WTC11 (cell line): ENCODE data around the gene EPSTI1. TPM values are rescaled to one million over a fixed set of nuclear protein-coding genes. Genes with fewer than 3 reads are reported as not detected.

Source experiments
- ATAC-seq: fragments of 200-7000 bp; cut with Tn5 transposase; 2 replicates; pipeline ENCODE4 v1.10.0; 2021; ENCODE audit warnings: mild to moderate bottlenecking, moderate library complexity
- CTCF ChIA-PET: fragments of 300-600 bp; sonication (Branson Sonifier 250); formaldehyde crosslinking; loops from one replicate; lab custom pipeline; 2021; ENCODE audit warnings: antibody characterized with exemption; lab: Charles Lee
- POLR2A ChIA-PET: fragments of 350-600 bp; sonication (Branson Sonifier 250); formaldehyde crosslinking; loops from one replicate; lab custom pipeline; 2021; ENCODE audit warnings: antibody characterized with exemption; lab: Charles Lee
- DNase-seq: peaks from one replicate; pipeline ENCODE4 v3.0.0; 2021; ENCODE audit warnings: low spot score
- H3K27ac Mint-ChIP-seq: 2 replicates; pipeline ENCODE4 v1.8.0; 2021; ENCODE audit warnings: mixed read lengths
- H3K27me3 Mint-ChIP-seq: 2 replicates; pipeline ENCODE4 v1.8.0; 2021; ENCODE audit warnings: low read depth, mild to moderate bottlenecking, moderate library complexity, mixed read lengths
- H3K36me3 Mint-ChIP-seq: 2 replicates; pipeline ENCODE4 v1.8.0; 2021; ENCODE audit warnings: mixed read lengths
- H3K4me1 Mint-ChIP-seq: 2 replicates; pipeline ENCODE4 v1.8.0; 2022; ENCODE audit warnings: mixed read lengths
- H3K4me3 Mint-ChIP-seq: 2 replicates; pipeline ENCODE4 v1.8.0; 2021; ENCODE audit warnings: mild to moderate bottlenecking, moderate library complexity, mixed read lengths
- H3K9me3 Mint-ChIP-seq: 2 replicates; pipeline ENCODE4 v1.8.0; 2021; ENCODE audit warnings: mixed read lengths
- ATF1 ChIP-seq: sonication (generic); formaldehyde crosslinking; IDR thresholded peaks from 2 replicates; pipeline ENCODE4 v1.8.1; 2023; ENCODE audit warnings: mild to moderate bottlenecking, moderate library complexity, missing genetic modification reagents
- CREM ChIP-seq: sonication (generic); formaldehyde crosslinking; IDR thresholded peaks from 2 replicates; pipeline ENCODE4 v1.8.1; 2022; ENCODE audit warnings: mild to moderate bottlenecking, missing genetic modification reagents, moderate library complexity
- E2F5 ChIP-seq: sonication (generic); formaldehyde crosslinking; IDR thresholded peaks from 2 replicates; pipeline ENCODE4 v1.8.1; 2022; ENCODE audit warnings: mild to moderate bottlenecking, moderate library complexity, missing genetic modification reagents
- FOXP1 ChIP-seq: sonication (generic); formaldehyde crosslinking; IDR thresholded peaks from 2 replicates; pipeline ENCODE4 v1.8.0; 2022; ENCODE audit warnings: missing genetic modification reagents, mild to moderate bottlenecking, moderate library complexity, borderline replicate concordance
- FOXP4 ChIP-seq: sonication (generic); formaldehyde crosslinking; IDR thresholded peaks from 2 replicates; pipeline ENCODE4 v1.8.0; 2022; ENCODE audit warnings: mild to moderate bottlenecking, missing genetic modification reagents
- GTF2I ChIP-seq: fragments of 250-450 bp; sonication (Bioruptor Pico); conservative IDR thresholded peaks from 2 replicates; pipeline ENCODE4 v1.4.0; 2021; ENCODE audit warnings: mild to moderate bottlenecking
- HMGXB4 ChIP-seq: sonication (generic); formaldehyde crosslinking; IDR thresholded peaks from 2 replicates; pipeline ENCODE4 v1.8.1; 2023; ENCODE audit warnings: mild to moderate bottlenecking, moderate library complexity, missing genetic modification reagents
- MAX ChIP-seq: sonication (generic); formaldehyde crosslinking; IDR thresholded peaks from 2 replicates; pipeline ENCODE4 v1.8.0; 2022; ENCODE audit warnings: mild to moderate bottlenecking, missing genetic modification reagents
- NFE2L1 ChIP-seq: sonication (generic); formaldehyde crosslinking; IDR thresholded peaks from 2 replicates; pipeline ENCODE4 v1.8.1; 2023; ENCODE audit warnings: missing genetic modification reagents
- PREB ChIP-seq: sonication (generic); formaldehyde crosslinking; IDR thresholded peaks from 2 replicates; pipeline ENCODE4 v1.8.1; 2022; ENCODE audit warnings: mild to moderate bottlenecking, missing genetic modification reagents, moderate library complexity, borderline replicate concordance
- SP1 ChIP-seq: sonication (generic); formaldehyde crosslinking; conservative IDR thresholded peaks from 2 replicates; pipeline ENCODE4 v1.8.1; 2022; ENCODE audit warnings: missing genetic modification reagents
- TCF7 ChIP-seq: sonication (generic); formaldehyde crosslinking; IDR thresholded peaks from 2 replicates; pipeline ENCODE4 v1.8.0; 2022; ENCODE audit warnings: mild to moderate bottlenecking, low read depth, missing genetic modification reagents, moderate library complexity
- ZBTB43 ChIP-seq: sonication (generic); formaldehyde crosslinking; IDR thresholded peaks from 2 replicates; pipeline ENCODE4 v1.8.1; 2023; ENCODE audit warnings: mild to moderate bottlenecking, missing genetic modification reagents
- ZNF121 ChIP-seq: sonication (generic); formaldehyde crosslinking; IDR thresholded peaks from 2 replicates; pipeline ENCODE4 v1.8.0; 2023; ENCODE audit warnings: missing genetic modification reagents
- ZNF138 ChIP-seq: sonication (generic); formaldehyde crosslinking; conservative IDR thresholded peaks from 2 replicates; pipeline ENCODE4 v1.8.1; 2022; ENCODE audit warnings: mild to moderate bottlenecking, moderate library complexity, missing genetic modification reagents
- ZNF281 ChIP-seq: sonication (generic); formaldehyde crosslinking; IDR thresholded peaks from 2 replicates; pipeline ENCODE4 v1.8.0; 2023; ENCODE audit warnings: mild to moderate bottlenecking, missing genetic modification reagents
- ZNF416 ChIP-seq: fragments of 250-450 bp; sonication (Bioruptor Pico); IDR thresholded peaks from 2 replicates; pipeline ENCODE4 v1.9.0; 2021; ENCODE audit warnings: mild to moderate bottlenecking, inconsistent platforms
- total RNA-seq: library from RNA; stranded (reverse); gene quantifications from 3 replicates; pipeline ENCODE4 v1.2.3, GENCODE V29; 2021

EPSTI1 gene
- total RNA-seq, 1 experiment from 2014 or later: 2.1 TPM

GRCh38 chr13:43021926-43022670 is 30.1 kb upstream of the EPSTI1 start:
- H3K27me3 Mint-ChIP-seq: peaks cover 4% of the 10 kb centered on the region
- TF ChIP-seq TCF7 (CRISPR knock-in tag): no peak
- TF ChIP-seq ZBTB43 (CRISPR knock-in tag): no peak
- no peak for TF ChIP-seq MAX (CRISPR knock-in tag)
- no peak for TF ChIP-seq PREB
- no peak for TF ChIP-seq CREM (CRISPR knock-in tag)
- no peak for TF ChIP-seq ZNF138 (CRISPR knock-in tag)
- no peak for TF ChIP-seq ZNF416 (CRISPR knock-in tag)
- no peak for TF ChIP-seq NFE2L1 (CRISPR knock-in tag)
- no peak for TF ChIP-seq ATF1 (CRISPR knock-in tag)
- TF ChIP-seq SP1: no peak
- no peak for TF ChIP-seq GTF2I (CRISPR knock-in tag)
- TF ChIP-seq E2F5 (CRISPR knock-in tag): no peak
- no peak for TF ChIP-seq FOXP1
- TF ChIP-seq ZNF121 (CRISPR knock-in tag): no peak
- no peak for TF ChIP-seq ZNF281
- TF ChIP-seq FOXP4 (CRISPR knock-in tag): no peak
- TF ChIP-seq HMGXB4 (CRISPR knock-in tag): no peak
- TF ChIP-seq, all 79 proteins: peak for 0
- peaks cover 10% of the 10 kb centered on the region for H3K4me1 Mint-ChIP-seq
- ChIA-PET POLR2A (no interaction called here), CTCF (interaction anchor here (1.2 to 2.6 kb wide), 2 partner anchors 53 to 146 kb away, joined by 4 to 12 read pairs; no protein-coding TSS in a partner anchor)
- no peak overlapping the region for H3K4me3 Mint-ChIP-seq
- no peak overlapping the region for H3K27ac Mint-ChIP-seq
- H3K36me3 Mint-ChIP-seq: peaks cover 3% of the 10 kb centered on the region; the same call in 1 of the 2 replicates
- DNase-seq: no peak
- no peaks in the 10 kb centered on the region for H3K9me3 Mint-ChIP-seq
- ATAC-seq: no peak
